Neural cell (in vitro differentiated cells): Measurements from ENCODE around the gene RAPGEF3.

Experiments used
- EP300 ChIP-seq: fragments of 450-650 bp; conservative IDR thresholded peaks from 2 replicates; pipeline ENCODE4 v1.6.1; 2014; ENCODE audit warnings: antibody characterized with exemption, mild to moderate bottlenecking, moderate library complexity; ENCODE audit not compliant: poor library complexity, severe bottlenecking
- TAF1 ChIP-seq: IDR thresholded peaks from 2 replicates; pipeline ENCODE4 v1.6.1; 2012; ENCODE audit warnings: low read depth

- TF ChIP-seq TAF1 (no peak), EP300 (no peak)
Observed at GRCh38 chr12:47793015-47793681, 34.5 kb upstream of the RAPGEF3 start.
